Kidney (tissue), 14 donors: ENCODE measurements around the gene CYTH3. TPM values are rescaled to one million over a fixed set of nuclear protein-coding genes. Genes with fewer than 3 reads are reported as not detected.

ENCODE experiments used
- DNase-seq, 5 donors: peaks; one replicate each; pipeline ENCODE4 v3.0.0-alpha.2; 2013 to 2020
- FAIRE-seq: peaks from 2 replicates; lab custom pipeline; 2012; peaks lifted over from hg19 to GRCh38; lab: Jason Lieb, UNC
- H3K27ac ChIP-seq, 2 donors: one replicate each; pipeline ENCODE4 v1.7.0; 2013; ENCODE audit warnings: low read depth in 2 of 2, low read length in 2 of 2, inconsistent platforms in 1 of 2
- H3K27me3 ChIP-seq: one replicate; pipeline ENCODE4 v1.7.1; 2013; ENCODE audit warnings: low read length, inconsistent platforms; ENCODE audit not compliant: control insufficient read depth, insufficient read depth
- H3K36me3 ChIP-seq, 3 donors: one replicate each; pipeline versions ENCODE4 v1.7.0 to v1.7.1; 2013; ENCODE audit warnings: low read length in 3 of 3, control low read depth in 1 of 3, inconsistent platforms in 1 of 3; ENCODE audit not compliant: insufficient read depth in 3 of 3, control insufficient read depth in 2 of 3
- H3K4me1 ChIP-seq, 3 donors: one replicate each; pipeline versions ENCODE4 v1.7.0 to v1.7.1; 2013; ENCODE audit warnings: low read length in 3 of 3, inconsistent platforms in 1 of 3, low read depth in 1 of 3; ENCODE audit not compliant: control insufficient read depth in 2 of 3, insufficient read depth in 2 of 3
- H3K4me3 ChIP-seq, 3 donors: one replicate each; pipeline versions ENCODE4 v1.7.0 to v1.8.1; 2013; ENCODE audit warnings: low read length in 3 of 3, control low read depth in 1 of 3, inconsistent platforms in 1 of 3
- H3K9ac ChIP-seq, 3 donors: one replicate each; pipeline versions ENCODE4 v1.7.0 to v1.7.1; 2013; ENCODE audit warnings: low read length in 3 of 3, control low read depth in 1 of 3, inconsistent platforms in 1 of 3
- H3K9me3 ChIP-seq, 3 donors: one replicate each; pipeline versions ENCODE4 v1.7.0 to v1.7.1; 2013; ENCODE audit warnings: low read length in 3 of 3, control low read depth in 1 of 3, inconsistent platforms in 1 of 3; ENCODE audit not compliant: control insufficient read depth in 2 of 3, insufficient read depth in 1 of 3
- CTCF ChIP-seq: IDR thresholded peaks from 3 replicates; pipeline ENCODE4 v1.5.1; 2012; ENCODE audit warnings: mild to moderate bottlenecking, moderate library complexity, borderline replicate concordance; ENCODE audit not compliant: insufficient read depth; ENCODE audit errors: extremely low read depth
- intact Hi-C: fragments of 100-400 bp; cut with DNase I; formaldehyde crosslinking; loops from one replicate; pipeline ENCODE4 v1.11.1; 2022
- polyA plus RNA-seq: library from polyadenylated mRNA; stranded (reverse); fragments of 350-450 nt; fragmentation: Illumina TruSeq; extraction: RNeasy Lipid Tissue Mini Kit (QIAGEN cat#74804); gene quantifications from one replicate; pipeline ENCODE4 v1.2.3, GENCODE V29; 2014; ENCODE audit warnings: low read depth, low replicate concordance; ENCODE audit not compliant: insufficient read depth
- total RNA-seq: library from RNA; stranded (reverse); fragmentation: NEBNext Ultra II Directional; extraction: Animal tissue kit (Norgen Biotek cat#: 25700); gene quantifications from one replicate; pipeline ENCODE4 v1.2.1, GENCODE V29; 2021
- donor health status: control.
- donor health status: control.
- donor health status: control.
- donor health status: control.
- donor health status: control.
- donor health status: DM: yes; HTN: yes; CAD: no.
- donor health status: Normal renal cell carcinoma (clear cell type).

CYTH3 gene
- total and polyA plus RNA-seq, 2 donors from 2014 or later: 9.1 to 18.5 TPM

GRCh38 chr7:6130007-6130587 is 142.3 kb downstream of the CYTH3 start:
- no peak overlapping the region for H3K9ac ChIP-seq
- no peaks in the 10 kb centered on the region for H3K4me1 ChIP-seq
- no peak for TF ChIP-seq CTCF
- H3K27me3 ChIP-seq: no peaks in the 10 kb centered on the region
- FAIRE-seq: no peak
- no peaks in the 10 kb centered on the region for H3K9me3 ChIP-seq
- intact Hi-C loops: no loop called here
- no peak overlapping the region for H3K27ac ChIP-seq
- no peak for DNase-seq
- H3K4me3 ChIP-seq: no peak overlapping the region
- peaks cover 0 to 11% (median 0%) of the 10 kb centered on the region in 3 donors for H3K36me3 ChIP-seq

- Histone ChIP-seq H3K27me3 (no peaks in the 10 kb centered on the region), H3K4me1 (no peaks in the 10 kb centered on the region), H3K4me3 (no peak overlapping the region), H3K36me3 (peaks cover 0 to 11% (median 2%) of the 10 kb centered on the region in 3 donors), H3K9ac (no peak overlapping the region), H3K27ac (no peak overlapping the region), H3K9me3 (no peaks in the 10 kb centered on the region)
- FAIRE-seq (no peak), DNase-seq (no peak)
- intact Hi-C loops: no loop called here
- no peak for TF ChIP-seq CTCF
These were observed 144.2 kb downstream of the CYTH3 start for GRCh38 chr7:6128205-6128604.

- Histone ChIP-seq H3K4me1 (no peaks in the 10 kb centered on the region), H3K27ac (no peak overlapping the region), H3K27me3 (no peaks in the 10 kb centered on the region), H3K4me3 (no peak overlapping the region), H3K9me3 (no peaks in the 10 kb centered on the region), H3K36me3 (peaks cover 0 to 19% (median 3%) of the 10 kb centered on the region in 3 donors), H3K9ac (no peak overlapping the region)
- FAIRE-seq (no peak), DNase-seq (no peak)
- intact Hi-C loops: no loop called here
- TF ChIP-seq CTCF: no peak
These were observed 145.3 kb downstream of the CYTH3 start for GRCh38 chr7:6127110-6127490.

GRCh38 chr7:6123843-6124242 is 148.6 kb downstream of the CYTH3 start:
- H3K4me1 ChIP-seq: no peaks in the 10 kb centered on the region
- no peak overlapping the region for H3K27ac ChIP-seq
- H3K36me3 ChIP-seq: peaks cover 3 to 23% (median 11%) of the 10 kb centered on the region in 3 donors
- FAIRE-seq (no peak), DNase-seq (no peak)
- intact Hi-C loops: no loop called here
- no peak for TF ChIP-seq CTCF
- no peaks in the 10 kb centered on the region for H3K27me3 ChIP-seq
- no peak overlapping the region for H3K4me3 ChIP-seq
- H3K9ac ChIP-seq: no peak overlapping the region
- H3K9me3 ChIP-seq: peaks cover 0 to 6% (median 3%) of the 10 kb centered on the region in 3 donors
